Stimulated activated naive CD8-positive, alpha-beta T cell treated with anti-CD3 and anti-CD28 coated beads, Interleukin-15, Interleukin-2, amounts not matched to agents 100 U/mL and 50 U/mL, for 24 hours (primary cell): ENCODE results near the gene TIMM22.
A peak's percentile ranks its signal among the peaks of the same experiment; 100 is the strongest.
"Not testable (repeated sequence)": the region's sequence is repeated elsewhere in the genome, so short reads cannot be mapped to it uniquely, and the experiment has no call there.

ENCODE experiments used
- ATAC-seq: fragments of 150-1000 bp; cut with Tn5 transposase; one replicate; pipeline ENCODE4 v1.10.0; 2021
- DNase-seq: peaks from one replicate; pipeline ENCODE4 v3.0.0; 2021

TIMM22 gene

GRCh38 chr17:996554-997344 lies at the start of gene TIMM22:
TSS of gene TIMM22 (plus strand) at chr17:997129. CDS start at chr17:997143, 14 bp downstream.
- ATAC-seq (peak; percentile 97), DNase-seq (peak; percentile 92)

- ATAC-seq, result no peak
- DNase-seq, result no peak
Measured at GRCh38 chr17:948284-948852, 48.6 kb upstream of the TIMM22 start.

- DNase-seq, result no peak
Measured at GRCh38 chr17:949623-950303, 47.2 kb upstream of the TIMM22 start.

GRCh38 chr17:951325-952132 lies 45.4 kb upstream of the TIMM22 start:
- DNase-seq (no peak), ATAC-seq (peak; percentile 14)

More at GRCh38 chr17:949623-950303, 47.2 kb upstream of the TIMM22 start:
- ATAC-seq, result no peak

- not testable (repeated sequence) for ATAC-seq, DNase-seq
Measured at GRCh38 chr17:952592-952991, 44.3 kb upstream of the TIMM22 start.

- no peak for ATAC-seq
- DNase-seq, result no peak
Measured at GRCh38 chr17:953767-954166, 43.2 kb upstream of the TIMM22 start.

GRCh38 chr17:954431-955164 lies 42.3 kb upstream of the TIMM22 start:
- ATAC-seq, result peak; percentile 28
- DNase-seq, result no peak

- ATAC-seq, result no peak
- no peak for DNase-seq
Measured at GRCh38 chr17:956905-957304, 40.0 kb upstream of the TIMM22 start.

- ATAC-seq (no peak), DNase-seq (no peak)
Measured at GRCh38 chr17:957856-958421, 39.0 kb upstream of the TIMM22 start.

- no peak for DNase-seq
Measured at GRCh38 chr17:958712-959451, 38.0 kb upstream of the TIMM22 start.

GRCh38 chr17:962166-962565 lies 34.8 kb upstream of the TIMM22 start:
- ATAC-seq, result no peak
- DNase-seq, result no peak

More at GRCh38 chr17:958712-959451, 38.0 kb upstream of the TIMM22 start:
- no peak for ATAC-seq

- DNase-seq (no peak), ATAC-seq (no peak)
Measured at GRCh38 chr17:962670-963069, 34.3 kb upstream of the TIMM22 start.

- ATAC-seq (no peak), DNase-seq (no peak)
Measured at GRCh38 chr17:964876-965275, 32.1 kb upstream of the TIMM22 start.

- ATAC-seq (no peak), DNase-seq (no peak)
Measured at GRCh38 chr17:965311-965989, 31.5 kb upstream of the TIMM22 start.

GRCh38 chr17:967122-967521 lies 29.8 kb upstream of the TIMM22 start:
- no peak for DNase-seq
- ATAC-seq, result no peak

- no peak for ATAC-seq
- DNase-seq, result no peak
Measured at GRCh38 chr17:968812-969730, 27.9 kb upstream of the TIMM22 start.

- ATAC-seq (no peak), DNase-seq (no peak)
Measured at GRCh38 chr17:969811-970355, 27.0 kb upstream of the TIMM22 start.

GRCh38 chr17:970364-970763 lies 26.6 kb upstream of the TIMM22 start:
- ATAC-seq, result no peak
- DNase-seq, result no peak
